HG03039 (cell line): ENCODE data around the gene FABP6.

ENCODE experiments used
- ATAC-seq: cut with Tn5 transposase; IDR thresholded peaks from one replicate; pipeline ENCODE4 v1.9.1; 2021; ENCODE audit warnings: mild to moderate bottlenecking, moderate library complexity; ENCODE audit not compliant: unreplicated experiment

Gene FABP6

GRCh38 chr5:160287378-160288051 lies 58.2 kb downstream of the FABP6 start:
- ATAC-seq, result no peak
